GM21390 (cell line): ENCODE data around the gene RSPH1.

Experiments used
- ATAC-seq: cut with Tn5 transposase; IDR thresholded peaks from one replicate; pipeline ENCODE4 v1.9.1; 2021; ENCODE audit not compliant: unreplicated experiment

Gene RSPH1

GRCh38 chr21:42451941-42452340, 44.1 kb downstream of the RSPH1 start:
- no peak for ATAC-seq

- no peak for ATAC-seq
Measured at GRCh38 chr21:42448686-42449085, 47.3 kb downstream of the RSPH1 start.

- no peak for ATAC-seq
Measured at GRCh38 chr21:42447732-42448131, 48.3 kb downstream of the RSPH1 start.

GRCh38 chr21:42447182-42447581, 48.8 kb downstream of the RSPH1 start:
- no peak for ATAC-seq

- no peak for ATAC-seq
Measured at GRCh38 chr21:42446531-42446930, 49.5 kb downstream of the RSPH1 start.

GRCh38 chr21:42445311-42445710, 50.7 kb downstream of the RSPH1 start:
- ATAC-seq = no peak

- no peak for ATAC-seq
Measured at GRCh38 chr21:42444745-42445059, 51.3 kb downstream of the RSPH1 start.

- ATAC-seq = no peak
Measured at GRCh38 chr21:42443876-42444744, 51.9 kb downstream of the RSPH1 start.

- no peak for ATAC-seq
Measured at GRCh38 chr21:42443181-42443785, 52.7 kb downstream of the RSPH1 start.

GRCh38 chr21:42441963-42442362, 54.1 kb downstream of the RSPH1 start:
- no peak for ATAC-seq

GRCh38 chr21:42440187-42440792, 55.7 kb downstream of the RSPH1 start:
- peak; percentile 57 for ATAC-seq

GRCh38 chr21:42439284-42440186, 56.5 kb downstream of the RSPH1 start:
- ATAC-seq = no peak

GRCh38 chr21:42438316-42439205, 57.5 kb downstream of the RSPH1 start:
- no peak for ATAC-seq

GRCh38 chr21:42437786-42438185, 58.2 kb downstream of the RSPH1 start:
- no peak for ATAC-seq

- no peak for ATAC-seq
Measured at GRCh38 chr21:42436914-42437313, 59.1 kb downstream of the RSPH1 start.

GRCh38 chr21:42435833-42436232, 60.2 kb downstream of the RSPH1 start:
- no peak for ATAC-seq

GRCh38 chr21:42435401-42435800, 60.6 kb downstream of the RSPH1 start:
- no peak for ATAC-seq

- ATAC-seq = no peak
Measured at GRCh38 chr21:42434884-42435283, 61.1 kb downstream of the RSPH1 start.

GRCh38 chr21:42433946-42434551, 62.0 kb downstream of the RSPH1 start:
- ATAC-seq = no peak

GRCh38 chr21:42432695-42433094, 63.3 kb downstream of the RSPH1 start:
- ATAC-seq = no peak
